ENCODE results near the gene TPO. TPM values are rescaled to one million over a fixed set of nuclear protein-coding genes. Genes with fewer than 3 reads are reported as not detected.
A peak's percentile ranks its signal among the peaks of the same experiment; 100 is the strongest.
"Not testable (repeated sequence)": the region's sequence is repeated elsewhere in the genome, so short reads cannot be mapped to it uniquely, and the experiment has no call there.

Gene TPO
- total RNA-seq, 1 donor from 2014 or later, result 17.5 TPM

- peak; percentile 83 for DNase-seq (ENCODE audit: low spot score)
Measured at GRCh38 chr2:1403565-1403964, 9.7 kb upstream of the TPO start.

GRCh38 chr2:1405124-1405523 lies 8.1 kb upstream of the TPO start:
- DNase-seq (ENCODE audit: low spot score), result no peak

GRCh38 chr2:1405967-1406366 lies 7.3 kb upstream of the TPO start:
- no peak for DNase-seq (ENCODE audit: low spot score)

GRCh38 chr2:1406434-1406833 lies 6.8 kb upstream of the TPO start:
- DNase-seq (ENCODE audit: low spot score), result no peak

- no peak for DNase-seq (ENCODE audit: low spot score)
Measured at GRCh38 chr2:1407950-1408675, 5.2 kb upstream of the TPO start.

GRCh38 chr2:1414121-1414520 lies 858 bp downstream of the TPO start:
- DNase-seq (ENCODE audit: low spot score), result no peak

- not testable (repeated sequence) for DNase-seq (ENCODE audit: low spot score)
Measured at GRCh38 chr2:1414901-1415300, 1.6 kb downstream of the TPO start.

- DNase-seq (ENCODE audit: low spot score), result no peak
Measured at GRCh38 chr2:1415501-1415900, 2.2 kb downstream of the TPO start.

GRCh38 chr2:1418566-1418965 lies 5.3 kb downstream of the TPO start:
- DNase-seq (ENCODE audit: low spot score), result no peak

- DNase-seq (ENCODE audit: low spot score), result no peak
Measured at GRCh38 chr2:1420746-1421480, 7.7 kb downstream of the TPO start.

GRCh38 chr2:1421731-1422130 lies 8.5 kb downstream of the TPO start:
- DNase-seq (ENCODE audit: low spot score), result no peak

- DNase-seq (ENCODE audit: low spot score), result no peak
Measured at GRCh38 chr2:1422131-1422530, 8.9 kb downstream of the TPO start.

GRCh38 chr2:1422716-1423285 lies 9.5 kb downstream of the TPO start:
- DNase-seq (ENCODE audit: low spot score), result no peak

- no peak for DNase-seq (ENCODE audit: low spot score)
Measured at GRCh38 chr2:1427086-1427485, 13.8 kb downstream of the TPO start.

- DNase-seq (ENCODE audit: low spot score), result no peak
Measured at GRCh38 chr2:1429895-1430294, 16.6 kb downstream of the TPO start.

- no peak for DNase-seq (ENCODE audit: low spot score)
Measured at GRCh38 chr2:1430491-1430890, 17.2 kb downstream of the TPO start.

- DNase-seq (ENCODE audit: low spot score), result no peak
Measured at GRCh38 chr2:1431886-1432400, 18.7 kb downstream of the TPO start.

- DNase-seq (ENCODE audit: low spot score), result no peak
Measured at GRCh38 chr2:1432726-1433125, 19.5 kb downstream of the TPO start.

- no peak for DNase-seq (ENCODE audit: low spot score)
Measured at GRCh38 chr2:1436369-1436768, 23.1 kb downstream of the TPO start.

GRCh38 chr2:1437101-1437500 lies 23.8 kb downstream of the TPO start:
- DNase-seq (ENCODE audit: low spot score), result no peak

- peak; percentile 87 for DNase-seq (ENCODE audit: low spot score)
Measured at GRCh38 chr2:1437537-1437936, 24.3 kb downstream of the TPO start.

- no peak for DNase-seq (ENCODE audit: low spot score)
Measured at GRCh38 chr2:1438972-1439371, 25.7 kb downstream of the TPO start.

Data from mesenteric fat pad (tissue), 1 donor.